ENCODE results near the gene PARP16. TPM values are rescaled to one million over a fixed set of nuclear protein-coding genes. Genes with fewer than 3 reads are reported as not detected.
A peak's percentile ranks its signal among the peaks of the same experiment; 100 is the strongest.

Gene PARP16
- total RNA-seq, 4 donors from 2014 or later = 5.7 to 8.6 (median 6.3) TPM

- Histone ChIP-seq H3K9me3 (no peaks in the 10 kb centered on the region), H3K4me3 (no peak overlapping the region), H3K27ac (no peak overlapping the region), H3K4me1 (peaks cover 8 to 30% (median 9%) of the 10 kb centered on the region in 3 donors), H3K36me3 (no peaks in the 10 kb centered on the region), H3K27me3 (no peaks in the 10 kb centered on the region)
- TF ChIP-seq POLR2A (IDR thresholded peaks at IDR 0.05) = no peak
- no peak for TF ChIP-seq CTCF (IDR thresholded peaks at IDR 0.05)
- no peak for DNase-seq
- intact Hi-C loops (cut with DNase I) = no loop called here
These were observed 19.9 kb upstream of the PARP16 start for GRCh38 chr15:65306551-65306950.

GRCh38 chr15:65305776-65306175 lies 19.1 kb upstream of the PARP16 start:
- H3K4me3 ChIP-seq = no peak overlapping the region
- H3K9me3 ChIP-seq = no peaks in the 10 kb centered on the region
- WGBS, 2 donors = 72 to 90% methylated on average over 3 of the region's 3 CpGs
- no peaks in the 10 kb centered on the region for H3K36me3 ChIP-seq
- no peaks in the 10 kb centered on the region for H3K27me3 ChIP-seq
- DNase-seq = no peak
- H3K4me1 ChIP-seq = peaks cover 8 to 30% (median 9%) of the 10 kb centered on the region in 3 donors
- intact Hi-C loops (cut with DNase I) = no loop called here
- H3K27ac ChIP-seq = no peak overlapping the region
- TF ChIP-seq CTCF (IDR thresholded peaks at IDR 0.05) = no peak
- TF ChIP-seq POLR2A (IDR thresholded peaks at IDR 0.05) = no peak

- H3K27ac ChIP-seq = peak overlapping the region; percentile 84 to 93 (median 89)
- no peak for DNase-seq
- no peak for TF ChIP-seq POLR2A (IDR thresholded peaks at IDR 0.05)
- no peak for TF ChIP-seq CTCF (IDR thresholded peaks at IDR 0.05)
- intact Hi-C loops (cut with DNase I) = no loop called here
- no peaks in the 10 kb centered on the region for H3K27me3 ChIP-seq
- H3K36me3 ChIP-seq = no peaks in the 10 kb centered on the region
- peak overlapping the region; percentile 8 to 73 (median 60) for H3K4me3 ChIP-seq
- H3K4me1 ChIP-seq = peaks cover 8 to 30% (median 9%) of the 10 kb centered on the region in 3 donors
- WGBS, 2 donors = 27 to 33% methylated on average over 11 to 14 of the region's 14 CpGs
- H3K9me3 ChIP-seq = no peaks in the 10 kb centered on the region
These were observed 18.6 kb upstream of the PARP16 start for GRCh38 chr15:65305150-65305758.

- peaks cover 8 to 30% (median 9%) of the 10 kb centered on the region in 3 donors for H3K4me1 ChIP-seq
- no peaks in the 10 kb centered on the region for H3K27me3 ChIP-seq
- no peak for DNase-seq
- WGBS, 2 donors = 0 to 1% methylated on average over 22 to 24 of the region's 24 CpGs
- peak within 1 kb of the TSS; percentile 84 to 93 (median 89) for H3K27ac ChIP-seq
- intact Hi-C loops (cut with DNase I) = no loop called here
- TF ChIP-seq POLR2A (IDR thresholded peaks at IDR 0.05) = peak in 3 of 4 donors; percentile 35 to 99 (median 92)
- peak; percentile 85 to 96 (median 91) for TF ChIP-seq CTCF (IDR thresholded peaks at IDR 0.05)
- H3K36me3 ChIP-seq = no peaks in the 10 kb centered on the region
- peak within 1 kb of the TSS; percentile 42 to 73 (median 60) for H3K4me3 ChIP-seq
- no peaks in the 10 kb centered on the region for H3K9me3 ChIP-seq
These were observed 17.9 kb upstream of the PARP16 start, which contains the start of gene RNU5B-1 for GRCh38 chr15:65304381-65305149. Gene RNU5B-1, plus strand, starts transcription at chr15:65304677.

Measured in esophagus squamous epithelium (tissue), 5 donors.